ENCODE measurements around the gene RASSF6. TPM values are rescaled to one million over a fixed set of nuclear protein-coding genes. Genes with fewer than 3 reads are reported as not detected.

RASSF6 gene
- total and polyA plus RNA-seq, 2 of the 8 experiments (the other 6 are each of a cell fraction or from before 2014, with no cell fraction given) = 0.03 to 0.28 TPM

- TF ChIP-seq TAF7 (optimal IDR thresholded peaks at IDR 0.05; ENCODE audit: borderline replicate concordance, low read depth, low read length) (no peak), KDM5A (IDR thresholded peaks at IDR 0.05; ENCODE audit: low read length) (no peak), CEBPB (IDR thresholded peaks at IDR 0.05; ENCODE audit: low read depth, low read length) (no peak), EGR1 (IDR thresholded peaks at IDR 0.05; ENCODE audit: borderline replicate concordance, low read depth, low read length) (no peak), RFX5 (IDR thresholded peaks at IDR 0.05; ENCODE audit: borderline replicate concordance, low read depth, low read length) (no peak)
Observed at GRCh38 chr4:73607375-73608033, 12.7 kb downstream of the RASSF6 start (continued).

Data from H1 (cell line).